NCI-H2107 treated with DMSO at 0.1 percent for 48 hours (cell line): ENCODE results near the gene NT5DC3.
"Not testable (repeated sequence)": the region's sequence is repeated elsewhere in the genome, so short reads cannot be mapped to it uniquely, and the experiment has no call there.

ENCODE experiments used
- DNase-seq: peaks from one replicate; lab custom pipeline; 2025; ENCODE audit not compliant: unreplicated experiment; lab: John Stamatoyannopoulos, UW

Gene NT5DC3

GRCh38 chr12:103810111-103810510 lies 30.9 kb downstream of the NT5DC3 start:
- DNase-seq = no peak

DNA sequence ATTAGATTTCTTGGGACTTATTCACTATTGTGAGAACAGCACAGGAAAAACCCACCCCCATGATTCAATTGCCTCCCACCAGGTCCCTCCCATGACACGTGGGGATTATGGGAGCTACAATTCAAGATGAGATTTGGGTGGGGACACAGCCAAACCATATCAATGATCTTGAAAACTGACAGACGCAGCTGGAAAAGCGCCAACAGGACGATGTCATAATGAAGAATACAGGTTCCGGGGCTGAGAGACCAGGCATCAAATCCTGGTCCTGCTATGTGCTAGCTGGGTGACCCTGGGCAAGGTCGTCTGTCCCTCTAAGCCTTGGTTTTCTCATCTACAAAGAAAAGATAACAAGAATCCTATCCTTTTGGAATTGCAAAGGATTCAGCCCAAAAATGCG lies 31.4 kb downstream of the NT5DC3 start:
- not testable (repeated sequence) for DNase-seq

DNA sequence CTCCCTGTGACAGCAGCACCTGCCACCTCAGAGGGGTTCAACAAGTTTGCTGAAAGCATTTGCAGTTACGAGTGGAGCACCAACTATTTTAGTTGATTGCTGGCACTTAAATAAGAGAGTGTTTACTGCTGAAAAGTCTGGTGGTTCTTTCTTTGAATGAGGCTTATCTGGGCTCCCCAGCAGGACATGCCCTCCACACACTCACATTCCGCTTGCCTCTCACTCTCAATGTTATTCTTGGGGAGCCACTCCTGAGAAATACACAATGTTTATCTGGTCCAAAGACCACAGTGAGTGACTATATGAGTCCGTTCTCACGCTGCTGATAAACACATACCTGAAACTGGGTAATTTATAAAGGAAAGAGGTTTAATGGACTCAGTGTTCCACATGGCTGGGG lies 31.9 kb downstream of the NT5DC3 start:
- DNase-seq = no peak

GRCh38 chr12:103808239-103808880 lies 32.7 kb downstream of the NT5DC3 start:
- DNase-seq = no peak

DNA sequence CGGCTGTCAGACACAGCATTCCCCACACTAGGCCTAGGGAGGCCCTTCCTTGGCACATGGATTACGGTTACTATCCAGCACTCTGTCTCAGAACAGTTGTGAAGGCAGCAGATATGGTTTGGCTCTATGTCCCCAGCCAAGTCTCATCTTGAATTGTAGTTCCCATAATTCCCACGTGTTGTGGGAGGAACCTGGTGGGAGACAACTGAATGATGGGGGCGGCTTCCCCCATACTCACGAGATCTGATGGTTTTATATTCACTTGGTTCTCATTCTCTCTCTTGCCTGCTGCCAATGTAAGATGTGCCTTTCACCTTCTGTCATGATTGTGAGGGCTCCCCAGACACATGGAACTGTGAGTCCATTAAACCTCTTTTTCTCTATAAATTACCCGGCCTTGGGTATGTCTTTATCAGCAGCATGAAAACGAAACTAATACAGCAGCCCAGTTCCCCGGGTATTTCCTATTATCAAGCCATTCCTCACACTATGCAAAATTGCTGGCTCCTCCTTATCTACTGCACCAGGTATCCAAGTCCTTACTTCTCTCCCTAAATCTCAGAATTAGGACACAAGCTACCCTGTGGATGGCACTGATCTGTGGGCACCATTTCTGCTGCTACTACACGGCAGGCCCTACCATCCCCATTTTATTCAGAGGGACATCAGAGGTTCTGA lies 33.3 kb downstream of the NT5DC3 start:
- DNase-seq = no peak

- no peak for DNase-seq
These were observed 34.2 kb downstream of the NT5DC3 start for GRCh38 chr12:103806803-103807202.

GRCh38 chr12:103805655-103806360 lies 35.2 kb downstream of the NT5DC3 start:
- no peak for DNase-seq

DNA sequence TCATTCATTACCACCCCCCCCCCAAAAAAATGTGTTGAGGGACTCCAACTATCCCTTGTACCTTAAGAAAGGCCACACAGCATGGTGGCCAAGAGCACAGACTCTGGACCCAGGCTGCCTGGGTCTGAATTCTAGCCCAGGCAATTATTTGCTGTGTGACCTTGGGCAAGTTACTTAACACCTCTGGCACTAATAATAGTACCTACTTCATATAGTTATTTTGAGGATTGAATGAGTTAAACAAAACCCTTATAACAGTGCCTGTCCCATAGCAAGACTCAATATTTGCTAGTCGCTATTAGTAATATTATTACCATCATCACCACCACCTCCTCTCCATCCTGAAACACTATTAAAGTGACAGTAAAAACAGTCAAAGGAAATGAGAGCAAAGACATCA lies 37.2 kb downstream of the NT5DC3 start:
- no peak for DNase-seq

- no peak for DNase-seq
These were observed 38.5 kb downstream of the NT5DC3 start for GRCh38 chr12:103802586-103802886.

DNA sequence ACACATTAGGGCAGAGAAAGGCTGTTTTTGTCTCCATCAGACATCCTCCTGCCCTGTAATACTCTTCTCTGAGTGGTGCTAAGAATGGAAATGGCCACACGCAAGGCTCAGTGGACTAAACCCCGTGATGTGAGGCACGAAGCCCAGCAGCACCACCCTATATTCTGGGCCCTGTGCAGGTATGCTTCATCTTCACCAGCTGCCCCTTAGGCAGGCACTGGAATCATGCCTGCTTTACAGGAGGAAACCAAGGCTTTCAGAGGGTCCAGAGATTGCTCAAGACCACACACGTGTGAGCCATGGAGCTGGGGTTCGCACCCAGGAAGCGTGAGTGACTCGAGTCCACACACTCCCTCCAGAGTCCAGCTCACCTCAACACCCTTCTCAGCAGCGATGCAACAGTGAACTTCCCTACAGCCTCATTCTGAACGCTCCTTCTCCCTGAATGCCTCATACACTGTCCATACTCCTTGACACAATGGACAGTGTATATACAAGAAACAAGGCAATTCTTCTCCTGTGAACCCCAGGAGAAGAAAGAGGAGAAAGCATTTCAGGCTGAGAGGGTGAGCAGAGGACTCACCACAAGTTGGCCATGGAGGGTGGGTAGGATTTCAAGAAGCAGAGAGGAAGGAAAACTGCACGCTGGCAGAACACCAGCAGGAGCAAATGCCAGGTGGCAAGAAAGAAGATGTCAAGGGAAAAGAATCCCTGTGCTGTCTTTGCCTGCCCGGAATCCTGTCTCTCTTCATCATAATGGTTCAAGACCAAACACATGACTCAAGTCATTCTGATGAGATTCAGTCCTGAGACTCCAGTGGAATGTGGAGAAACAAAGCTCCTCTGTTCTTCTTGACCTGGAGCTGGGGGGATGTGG lies 39.1 kb downstream of the NT5DC3 start:
- DNase-seq = no peak

DNA sequence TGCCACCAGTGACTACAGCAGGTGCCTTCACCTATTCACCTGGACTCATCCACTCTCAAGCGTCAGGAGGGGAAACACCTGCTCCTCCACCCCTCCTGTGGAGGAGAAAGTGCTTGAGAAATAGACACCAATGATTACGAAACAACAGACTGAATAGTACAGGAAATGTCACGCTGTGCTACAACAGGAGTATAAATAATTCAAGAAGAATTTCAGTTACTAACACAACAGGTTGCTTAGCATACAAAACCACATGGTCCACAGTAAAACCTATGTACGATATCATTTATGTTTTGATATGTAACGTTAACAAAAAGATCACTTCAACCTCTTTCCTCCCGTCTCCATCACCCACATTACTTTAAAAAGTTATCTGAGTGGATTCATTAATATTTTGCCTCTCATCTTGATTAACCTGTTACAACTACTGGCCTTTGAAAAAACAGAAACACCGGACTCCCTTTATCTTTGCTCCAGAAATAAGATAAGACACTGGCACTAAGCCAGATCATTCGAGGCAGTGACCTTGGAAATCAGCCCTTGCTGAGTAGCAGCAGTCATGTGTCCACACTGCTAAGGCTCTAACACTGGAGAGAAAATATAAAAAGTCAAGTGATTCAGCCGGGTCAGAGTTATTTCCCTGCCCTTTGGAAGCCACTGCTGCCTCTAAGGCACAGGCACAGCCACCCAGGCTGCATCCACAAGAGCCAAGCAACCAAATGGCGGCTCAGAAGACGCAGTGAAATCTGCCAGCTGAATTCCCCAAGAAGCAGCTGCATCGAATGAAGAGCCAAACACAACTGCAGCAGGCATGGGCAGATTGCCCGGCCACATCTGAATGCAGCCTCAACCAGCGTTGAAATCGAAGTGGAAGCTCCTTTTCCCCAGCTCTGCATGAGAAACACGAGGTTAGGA lies 40.9 kb downstream of the NT5DC3 start:
- DNase-seq = peak; percentile 98

- DNase-seq = no peak
These were observed 41.6 kb downstream of the NT5DC3 start for GRCh38 chr12:103799504-103799856.

GRCh38 chr12:103798586-103798985 lies 42.4 kb downstream of the NT5DC3 start:
- no peak for DNase-seq

DNA sequence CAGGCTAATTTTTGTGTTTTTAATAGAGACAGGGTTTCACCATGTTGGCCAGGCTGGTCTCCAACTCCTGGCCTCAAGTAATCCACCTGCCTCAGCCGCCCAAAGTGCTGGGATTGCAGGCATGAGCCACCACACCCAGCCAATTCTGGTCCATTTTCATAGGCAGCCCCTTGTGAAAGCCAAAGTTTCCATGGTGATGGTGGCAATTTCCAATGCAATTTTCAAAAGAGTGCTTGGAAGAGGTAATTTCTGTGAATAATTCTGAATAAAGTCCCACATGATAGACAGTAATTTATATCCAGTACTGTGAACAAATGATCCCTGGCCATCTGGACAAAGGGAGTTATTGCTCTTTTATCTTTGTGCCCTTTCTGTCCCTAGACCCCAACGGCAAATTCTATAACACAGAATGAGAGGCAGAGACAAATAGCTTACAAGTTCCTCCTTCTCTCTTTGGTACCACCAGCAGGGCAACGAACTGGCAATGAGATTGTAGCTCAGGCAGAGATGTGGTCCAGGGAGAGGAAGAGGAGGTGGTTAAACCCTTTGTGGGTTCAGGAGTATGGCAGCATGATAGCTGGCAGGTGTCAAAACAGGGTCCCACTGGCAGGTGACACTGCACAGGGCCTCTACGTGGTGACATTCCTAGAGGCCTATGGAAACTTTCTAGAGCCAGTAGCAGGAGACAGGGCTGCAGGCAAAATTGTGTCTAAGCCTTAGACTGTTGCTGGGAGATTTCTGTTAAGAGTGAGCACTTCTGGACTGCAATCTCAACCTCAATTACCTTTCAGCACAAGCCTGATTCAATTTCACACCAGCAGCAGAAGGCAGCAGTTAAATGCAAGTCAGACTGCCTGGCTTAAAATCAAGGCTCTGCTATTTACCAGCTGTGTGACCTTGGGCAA lies 46.5 kb downstream of the NT5DC3 start:
- DNase-seq = no peak

GRCh38 chr12:103793512-103794045 lies 47.5 kb downstream of the NT5DC3 start:
- DNase-seq = no peak

DNA sequence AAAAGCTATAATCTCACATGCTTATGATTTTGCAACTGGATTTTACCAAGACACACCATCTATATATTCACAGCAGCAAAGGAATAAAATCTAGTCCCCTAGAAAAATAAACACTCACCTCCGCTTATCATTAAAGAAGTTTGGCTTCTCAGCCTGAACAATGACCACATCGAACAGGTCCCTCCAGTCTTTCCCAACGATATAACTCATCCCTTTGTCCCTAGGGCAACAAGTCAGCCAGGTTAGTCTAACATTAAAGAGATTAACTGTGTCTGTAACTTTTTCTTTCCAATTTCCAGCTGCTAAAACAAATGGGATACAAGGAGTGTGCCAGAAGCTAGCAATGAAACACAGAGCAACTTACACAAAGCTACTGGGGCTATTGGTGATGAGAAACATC lies 48.0 kb downstream of the NT5DC3 start:
- no peak for DNase-seq

DNA sequence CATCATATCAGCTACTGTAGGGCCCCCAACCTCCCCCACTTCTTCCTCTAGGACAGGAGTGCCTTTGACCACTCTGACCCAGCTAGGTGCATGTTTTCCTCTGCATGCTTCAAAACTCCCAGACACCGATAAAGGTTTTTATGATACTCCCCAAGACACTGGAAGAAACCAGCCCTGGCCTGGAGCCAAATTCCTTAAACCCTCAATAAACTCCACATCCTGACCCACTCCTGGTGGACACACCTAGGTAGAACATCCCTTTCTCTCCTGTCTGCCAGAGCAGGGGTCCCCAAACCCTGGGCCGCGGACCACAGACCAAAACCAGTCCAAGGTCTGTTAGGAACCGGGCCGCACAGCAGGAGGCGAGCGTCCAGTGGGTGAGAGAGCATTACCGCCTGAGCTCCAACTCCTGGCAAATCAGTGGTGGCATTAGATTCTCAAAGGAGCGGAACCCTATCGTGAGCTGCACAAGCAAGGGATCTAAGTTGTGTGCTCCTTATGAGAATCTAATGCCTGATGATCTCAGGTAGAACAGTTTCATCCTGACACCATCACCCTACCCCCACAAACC lies 49.6 kb downstream of the NT5DC3 start:
- DNase-seq = no peak

GRCh38 chr12:103786201-103786600 lies 54.8 kb downstream of the NT5DC3 start:
- DNase-seq = no peak
